Hepatocyte (in vitro differentiated cells): ENCODE data around the gene REG1B.
"Not testable (repeated sequence)": the region's sequence is repeated elsewhere in the genome, so short reads cannot be mapped to it uniquely, and the experiment has no call there.

Source experiments
- CTCF ChIP-seq: fragments of 200-600 bp; sonication (generic); IDR thresholded peaks from 2 replicates; pipeline ENCODE4 v1.5.1; 2016; ENCODE audit warnings: antibody characterized with exemption, mild to moderate bottlenecking; ENCODE audit not compliant: poor library complexity
- EZH2 ChIP-seq: fragments of 200-600 bp; sonication (generic); IDR thresholded peaks from 2 replicates; pipeline ENCODE4 v1.6.1; 2016; ENCODE audit warnings: antibody characterized with exemption, mild to moderate bottlenecking, borderline replicate concordance
- EZH2phosphoT487 ChIP-seq: fragments of 200-600 bp; sonication (generic); IDR thresholded peaks from one replicate; pipeline ENCODE4 v1.6.1; 2018; ENCODE audit warnings: antibody characterized with exemption, mild to moderate bottlenecking, low read depth, moderate library complexity; ENCODE audit not compliant: unreplicated experiment, severe bottlenecking

GRCh38 chr2:79054769-79055168, 33.0 kb downstream of the REG1B start:
- TF ChIP-seq CTCF, EZH2phosphoT487, EZH2: not testable (repeated sequence)
